Inflammatory macrophage treated with lipopolysaccharide for 1 hour (primary cell): ENCODE measurements around the gene LBX2.
A peak's percentile ranks its signal among the peaks of the same experiment; 100 is the strongest.
"Not testable (repeated sequence)": the region's sequence is repeated elsewhere in the genome, so short reads cannot be mapped to it uniquely, and the experiment has no call there.

Source experiments
- DNase-seq, 2 donors: peaks; one replicate each; pipeline ENCODE4 v3.0.0-alpha.2; 2020 to 2022

Gene LBX2

GRCh38 chr2:74481961-74482800 is 17.2 kb downstream of the LBX2 start:
- DNase-seq = peak in 1 of 2 donors; percentile 36

GRCh38 chr2:74481431-74481830 is 18.0 kb downstream of the LBX2 start:
- DNase-seq = peak; percentile 66 to 81

- DNase-seq = no peak
Observed at GRCh38 chr2:74474899-74475298, 24.5 kb downstream of the LBX2 start.

- no peak for DNase-seq
Observed at GRCh38 chr2:74474481-74474880, 24.9 kb downstream of the LBX2 start.

- no peak for DNase-seq
Observed at GRCh38 chr2:74472945-74473258, 26.5 kb downstream of the LBX2 start.

- peak; percentile 88 to 95 for DNase-seq
Observed at GRCh38 chr2:74472086-74472944, 27.1 kb downstream of the LBX2 start, which contains the start of gene MRPL53. MRPL53 (minus strand) TSS chr2:74472680; CDS start chr2:74472660, 20 bp downstream.

GRCh38 chr2:74471332-74472065 is 27.9 kb downstream of the LBX2 start:
- no peak for DNase-seq

GRCh38 chr2:74470742-74471141 is 28.7 kb downstream of the LBX2 start:
- DNase-seq = not testable (repeated sequence)

GRCh38 chr2:74464406-74464805 is 35.0 kb downstream of the LBX2 start:
- no peak for DNase-seq

GRCh38 chr2:74462786-74463105 is 36.7 kb downstream of the LBX2 start:
- DNase-seq = no peak

- no peak for DNase-seq
Observed at GRCh38 chr2:74462054-74462785, 37.2 kb downstream of the LBX2 start.

- DNase-seq = no peak
Observed at GRCh38 chr2:74461187-74462053, 38.0 kb downstream of the LBX2 start.

- not testable (repeated sequence) for DNase-seq
Observed at GRCh38 chr2:74460187-74460586, 39.2 kb downstream of the LBX2 start.

- not testable (repeated sequence) for DNase-seq
Observed at GRCh38 chr2:74459503-74460118, 39.8 kb downstream of the LBX2 start.

GRCh38 chr2:74458938-74459363 is 40.5 kb downstream of the LBX2 start:
- DNase-seq = no peak

GRCh38 chr2:74458132-74458937 is 41.1 kb downstream of the LBX2 start, which contains the start of gene WBP1:
WBP1 (plus strand) TSS chr2:74458438; CDS start chr2:74458603, 165 bp downstream.
- peak; percentile 100 for DNase-seq

- peak in 1 of 2 donors; percentile 32 for DNase-seq
Observed at GRCh38 chr2:74457549-74458131, 41.8 kb downstream of the LBX2 start.

GRCh38 chr2:74457129-74457548 is 42.3 kb downstream of the LBX2 start:
- no peak for DNase-seq
